Measurements from ENCODE around the gene HPSE2.

DNA sequence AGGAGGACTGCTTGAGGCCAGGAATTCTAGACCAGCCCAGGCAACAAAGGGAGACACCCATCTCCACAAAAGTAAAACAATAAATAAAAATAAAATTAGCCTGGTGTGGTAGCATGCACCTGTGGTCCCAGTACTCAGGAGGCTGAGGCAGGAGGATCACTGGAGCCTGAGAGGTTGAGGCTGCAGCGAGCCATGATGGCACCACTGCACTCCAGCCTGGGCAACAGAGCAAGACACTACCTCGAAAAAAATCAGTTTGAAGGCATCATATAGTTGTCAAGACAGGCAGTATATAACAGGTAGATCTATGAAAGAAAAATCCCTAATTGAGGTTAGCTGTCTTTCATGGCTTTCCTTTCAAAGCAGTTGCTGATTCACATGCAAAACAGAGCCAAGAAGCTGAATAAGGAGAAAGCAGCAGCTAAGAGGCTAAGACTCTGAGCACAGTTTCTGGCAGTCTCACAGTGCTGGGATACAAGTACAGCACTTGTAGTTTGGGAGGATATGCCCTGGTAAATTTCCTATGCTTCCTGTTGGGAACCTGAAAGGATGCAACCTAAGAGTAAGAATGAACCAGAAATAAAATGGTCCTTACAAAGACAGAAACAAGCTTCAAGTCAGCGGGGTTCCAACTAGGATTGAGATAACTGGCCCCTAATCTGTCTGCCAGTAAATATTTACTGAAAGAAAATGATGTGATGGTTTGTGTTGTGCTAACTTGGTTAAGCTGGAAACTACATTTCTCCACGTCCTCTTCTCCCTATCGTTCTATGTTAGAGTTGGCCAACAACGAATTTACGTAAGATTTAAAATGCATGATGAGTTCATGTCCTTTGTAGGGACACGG is 420.4 kb downstream of the HPSE2 start:
- TF ChIP-seq POLR2AphosphoS5 (IDR thresholded peaks at IDR 0.05; ENCODE audit: borderline replicate concordance, low read depth, low read length) (no peak), EZH2 (IDR thresholded peaks at IDR 0.05) (no peak), FOXP2 (optimal IDR thresholded peaks at IDR 0.05; ENCODE audit: control extremely low read depth, extremely low read length, insufficient read depth) (no peak)
